NCI-H345 treated with DMSO at 0.1 percent for 48 hours (cell line): ENCODE results near the gene TMEM238L.

Experiments used
- DNase-seq: peaks from one replicate; lab custom pipeline; 2025; ENCODE audit not compliant: unreplicated experiment; lab: John Stamatoyannopoulos, UW

TMEM238L gene

GRCh38 chr17:10748531-10749181, 55.2 kb downstream of the TMEM238L start:
- no peak for DNase-seq

DNA sequence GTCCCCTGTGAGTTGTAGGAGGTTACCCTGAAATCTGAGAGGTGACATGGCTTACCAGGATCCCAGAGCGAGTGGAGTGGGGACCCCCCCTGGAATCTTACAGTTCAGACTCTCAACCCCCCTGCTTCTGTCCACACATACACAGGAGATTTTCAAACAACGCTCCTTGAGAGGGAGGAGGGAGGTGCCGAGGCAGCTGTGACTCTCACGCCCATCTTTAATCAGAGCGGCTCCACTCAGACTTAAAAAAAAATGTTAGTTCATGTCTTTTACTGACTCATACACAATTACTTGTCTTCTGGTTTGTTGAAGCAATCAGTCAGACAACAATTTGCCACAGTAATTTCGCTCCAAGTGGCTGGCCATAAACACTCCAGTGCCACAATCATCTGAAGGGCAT, 58.7 kb downstream of the TMEM238L start:
- no peak for DNase-seq
